ENCODE results near the gene NRG3.
"Not testable (repeated sequence)": the region's sequence is repeated elsewhere in the genome, so short reads cannot be mapped to it uniquely, and the experiment has no call there.

DNA sequence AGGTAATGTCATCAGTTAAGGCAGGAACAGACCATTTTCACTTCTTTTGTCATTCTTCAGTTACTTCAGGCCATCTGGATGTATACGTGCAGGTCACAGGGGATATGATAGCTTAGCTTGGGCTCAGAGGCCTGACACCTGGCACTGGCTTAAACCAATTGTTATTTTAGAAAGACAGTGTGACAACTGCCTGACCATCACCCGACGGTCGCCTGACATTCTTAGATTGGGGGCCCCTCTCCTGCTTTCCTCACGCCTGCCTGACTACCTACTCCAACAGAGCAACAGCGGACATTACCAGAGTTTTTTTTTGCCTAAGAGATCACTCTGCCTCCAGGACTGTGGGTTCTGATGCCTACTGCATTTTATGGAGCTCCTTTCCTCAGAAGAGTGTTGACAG, 803.5 kb downstream of the NRG3 start:
- not testable (repeated sequence) for TF ChIP-seq POLR2A (IDR thresholded peaks at IDR 0.05)
- TF ChIP-seq, protein P1, sequence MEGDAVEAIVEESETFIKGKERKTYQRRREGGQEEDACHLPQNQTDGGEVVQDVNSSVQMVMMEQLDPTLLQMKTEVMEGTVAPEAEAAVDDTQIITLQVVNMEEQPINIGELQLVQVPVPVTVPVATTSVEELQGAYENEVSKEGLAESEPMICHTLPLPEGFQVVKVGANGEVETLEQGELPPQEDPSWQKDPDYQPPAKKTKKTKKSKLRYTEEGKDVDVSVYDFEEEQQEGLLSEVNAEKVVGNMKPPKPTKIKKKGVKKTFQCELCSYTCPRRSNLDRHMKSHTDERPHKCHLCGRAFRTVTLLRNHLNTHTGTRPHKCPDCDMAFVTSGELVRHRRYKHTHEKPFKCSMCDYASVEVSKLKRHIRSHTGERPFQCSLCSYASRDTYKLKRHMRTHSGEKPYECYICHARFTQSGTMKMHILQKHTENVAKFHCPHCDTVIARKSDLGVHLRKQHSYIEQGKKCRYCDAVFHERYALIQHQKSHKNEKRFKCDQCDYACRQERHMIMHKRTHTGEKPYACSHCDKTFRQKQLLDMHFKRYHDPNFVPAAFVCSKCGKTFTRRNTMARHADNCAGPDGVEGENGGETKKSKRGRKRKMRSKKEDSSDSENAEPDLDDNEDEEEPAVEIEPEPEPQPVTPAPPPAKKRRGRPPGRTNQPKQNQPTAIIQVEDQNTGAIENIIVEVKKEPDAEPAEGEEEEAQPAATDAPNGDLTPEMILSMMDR (IDR thresholded peaks at IDR 0.05): not testable (repeated sequence)
